RWPE2 (cell line): Measurements from ENCODE around the gene CFAP157.

Experiments used
- ATAC-seq: fragments of 200-7000 bp; cut with Tn5 transposase; 3 replicates; pipeline ENCODE4 v1.9.1; 2021; ENCODE audit warnings: low read depth
- DNase-seq: peaks from one replicate; pipeline ENCODE4 v3.0.0-alpha.2; 2020; ENCODE audit warnings: low spot score
- H3K27ac ChIP-seq: fragments of 450-650 bp; 2 replicates; pipeline ENCODE4 v1.5.1; 2017; ENCODE audit warnings: mild to moderate bottlenecking; ENCODE audit not compliant: poor library complexity, severe bottlenecking
- H3K27me3 ChIP-seq: fragments of 250-450 bp; sonication (Bioruptor Pico); 2 replicates; pipeline ENCODE4 v1.5.1; 2021; ENCODE audit warnings: mild to moderate bottlenecking, moderate library complexity; ENCODE audit not compliant: insufficient read depth, poor library complexity, severe bottlenecking
- H3K36me3 ChIP-seq: fragments of 250-450 bp; sonication (Bioruptor Pico); 2 replicates; pipeline ENCODE4 v1.5.1; 2020; ENCODE audit warnings: low read depth, mild to moderate bottlenecking, moderate library complexity
- H3K4me1 ChIP-seq: fragments of 250-450 bp; sonication (Bioruptor Pico); 2 replicates; pipeline ENCODE4 v1.5.1; 2021; ENCODE audit warnings: mild to moderate bottlenecking, moderate library complexity; ENCODE audit not compliant: insufficient read depth, poor library complexity, severe bottlenecking
- H3K4me3 ChIP-seq: fragments of 250-450 bp; sonication (Bioruptor Pico); 2 replicates; pipeline ENCODE4 v1.5.1; 2021; ENCODE audit warnings: mild to moderate bottlenecking, moderate library complexity; ENCODE audit not compliant: severe bottlenecking
- H3K9me3 ChIP-seq: fragments of 250-450 bp; sonication (Bioruptor Pico); 2 replicates; pipeline ENCODE4 v1.5.1; 2021; ENCODE audit warnings: mild to moderate bottlenecking, moderate library complexity; ENCODE audit not compliant: severe bottlenecking
- CTCF ChIP-seq: fragments of 450-650 bp; IDR thresholded peaks from one replicate; pipeline ENCODE4 v1.5.1; 2017; ENCODE audit warnings: mild to moderate bottlenecking, moderate library complexity; ENCODE audit not compliant: poor library complexity, severe bottlenecking

Gene CFAP157

GRCh38 chr9:127664678-127665507, 41.9 kb upstream of the CFAP157 start:
- no peak overlapping the region for H3K27ac ChIP-seq
- DNase-seq (no peak), ATAC-seq (no peak)
- no peak overlapping the region for H3K4me3 ChIP-seq
- peaks cover 29% of the 10 kb centered on the region for H3K36me3 ChIP-seq
- no peaks in the 10 kb centered on the region for H3K9me3 ChIP-seq
- TF ChIP-seq CTCF = no peak
- H3K27me3 ChIP-seq = no peaks in the 10 kb centered on the region
- H3K4me1 ChIP-seq = no peaks in the 10 kb centered on the region

- ATAC-seq (no peak), DNase-seq (no peak)
- peaks cover 34% of the 10 kb centered on the region for H3K36me3 ChIP-seq
- no peak overlapping the region for H3K27ac ChIP-seq
- no peaks in the 10 kb centered on the region for H3K4me1 ChIP-seq
- no peaks in the 10 kb centered on the region for H3K9me3 ChIP-seq
- no peak overlapping the region for H3K4me3 ChIP-seq
- no peak for TF ChIP-seq CTCF
- no peaks in the 10 kb centered on the region for H3K27me3 ChIP-seq
These were observed 39.5 kb upstream of the CFAP157 start for GRCh38 chr9:127667127-127667844.

- Histone ChIP-seq H3K36me3 (peaks cover 35% of the 10 kb centered on the region), H3K4me1 (no peaks in the 10 kb centered on the region), H3K27ac (no peak overlapping the region), H3K27me3 (no peaks in the 10 kb centered on the region), H3K4me3 (no peak overlapping the region), H3K9me3 (no peaks in the 10 kb centered on the region)
- no peak for ATAC-seq
- DNase-seq = no peak
- TF ChIP-seq CTCF = no peak
These were observed 38.9 kb upstream of the CFAP157 start for GRCh38 chr9:127667906-127668305.

- Histone ChIP-seq H3K9me3 (no peaks in the 10 kb centered on the region), H3K4me3 (no peak overlapping the region), H3K4me1 (no peaks in the 10 kb centered on the region), H3K36me3 (peaks cover 37% of the 10 kb centered on the region), H3K27me3 (no peaks in the 10 kb centered on the region), H3K27ac (no peak overlapping the region)
- TF ChIP-seq CTCF = no peak
- ATAC-seq (no peak), DNase-seq (no peak)
These were observed 33.6 kb upstream of the CFAP157 start for GRCh38 chr9:127673234-127673633.
